Activated CD8-positive, alpha-beta memory T cell treated with anti-CD3 and anti-CD28 coated beads, Interleukin-2, amount 10 ng/mL, durations not matched to agents 7 days and 5 days (primary cell): ENCODE measurements around the gene MCTP2. TPM values are rescaled to one million over a fixed set of nuclear protein-coding genes. Genes with fewer than 3 reads are reported as not detected.
"Not testable (repeated sequence)": the region's sequence is repeated elsewhere in the genome, so short reads cannot be mapped to it uniquely, and the experiment has no call there.

Experiments used
- ATAC-seq: fragments of 150-1000 bp; cut with Tn5 transposase; one replicate; pipeline ENCODE4 v1.10.0; 2021; ENCODE audit warnings: moderate library complexity
- CTCF ChIA-PET: fragments of 350-600 bp; sonication (Branson Sonifier 250); formaldehyde crosslinking; loops from one replicate; lab custom pipeline; 2021; ENCODE audit warnings: antibody characterized with exemption; lab: Charles Lee
- DNase-seq: peaks from one replicate; pipeline ENCODE4 v3.0.0-alpha.2; 2020
- H3K27ac Mint-ChIP-seq: one replicate; pipeline ENCODE4 v1.8.0; 2021; ENCODE audit warnings: mild to moderate bottlenecking, mixed read lengths
- H3K27me3 Mint-ChIP-seq: one replicate; pipeline ENCODE4 v1.8.0; 2021; ENCODE audit warnings: mixed read lengths
- H3K36me3 Mint-ChIP-seq: one replicate; pipeline ENCODE4 v1.8.0; 2021; ENCODE audit warnings: mild to moderate bottlenecking, mixed read lengths
- H3K4me1 Mint-ChIP-seq: one replicate; pipeline ENCODE4 v1.8.0; 2021; ENCODE audit warnings: mixed read lengths
- H3K4me3 Mint-ChIP-seq: one replicate; pipeline ENCODE4 v1.8.0; 2021; ENCODE audit warnings: mild to moderate bottlenecking, moderate library complexity, mixed read lengths
- H3K9me3 Mint-ChIP-seq: one replicate; pipeline ENCODE4 v1.8.0; 2022; ENCODE audit warnings: low read depth, mixed read lengths
- total RNA-seq, 2 experiments: library from RNA; stranded (reverse); gene quantifications; one replicate each; pipeline ENCODE4 v1.2.3, GENCODE V29; 2021

Gene MCTP2
- total RNA-seq, 2 experiments from 2014 or later: 67.2 to 83.8 TPM

GRCh38 chr15:94487635-94488034 lies 256.3 kb downstream of the MCTP2 start:
- no peak overlapping the region for H3K27ac Mint-ChIP-seq
- peaks cover 34% of the 10 kb centered on the region for H3K27me3 Mint-ChIP-seq
- no peaks in the 10 kb centered on the region for H3K4me1 Mint-ChIP-seq
- DNase-seq: no peak
- no peak overlapping the region for H3K4me3 Mint-ChIP-seq
- no peaks in the 10 kb centered on the region for H3K9me3 Mint-ChIP-seq
- no peak for ATAC-seq
- CTCF ChIA-PET: no interaction called here
- peaks cover 9% of the 10 kb centered on the region for H3K36me3 Mint-ChIP-seq

GRCh38 chr15:94493176-94493575 lies 261.8 kb downstream of the MCTP2 start:
- H3K27ac Mint-ChIP-seq: no peak overlapping the region
- peaks cover 38% of the 10 kb centered on the region for H3K27me3 Mint-ChIP-seq
- H3K4me1 Mint-ChIP-seq: no peaks in the 10 kb centered on the region
- ATAC-seq: no peak
- no peaks in the 10 kb centered on the region for H3K36me3 Mint-ChIP-seq
- no peak for DNase-seq
- no peak overlapping the region for H3K4me3 Mint-ChIP-seq
- CTCF ChIA-PET: no interaction called here
- no peaks in the 10 kb centered on the region for H3K9me3 Mint-ChIP-seq

- H3K36me3 Mint-ChIP-seq, ATAC-seq, H3K4me3 Mint-ChIP-seq, H3K4me1 Mint-ChIP-seq, CTCF ChIA-PET, H3K27ac Mint-ChIP-seq, DNase-seq, H3K9me3 Mint-ChIP-seq: not testable (repeated sequence)
- H3K27me3 Mint-ChIP-seq: peaks cover 36% of the 10 kb centered on the region
Observed at GRCh38 chr15:94493586-94493985, 262.2 kb downstream of the MCTP2 start.

- ATAC-seq (no peak), DNase-seq (no peak)
- Mint-ChIP-seq H3K4me3 (no peak overlapping the region), H3K27ac (no peak overlapping the region), H3K9me3 (no peaks in the 10 kb centered on the region), H3K27me3 (peaks cover 28% of the 10 kb centered on the region), H3K4me1 (no peaks in the 10 kb centered on the region), H3K36me3 (no peaks in the 10 kb centered on the region)
- CTCF ChIA-PET: no interaction called here
Observed at GRCh38 chr15:94494732-94495131, 263.4 kb downstream of the MCTP2 start.

- DNase-seq (no peak), ATAC-seq (no peak)
- Mint-ChIP-seq H3K9me3 (peaks cover 5% of the 10 kb centered on the region), H3K27ac (no peak overlapping the region), H3K36me3 (no peaks in the 10 kb centered on the region), H3K27me3 (peaks cover 21% of the 10 kb centered on the region), H3K4me3 (no peak overlapping the region), H3K4me1 (no peaks in the 10 kb centered on the region)
- CTCF ChIA-PET: no interaction called here
Observed at GRCh38 chr15:94503293-94503692, 271.9 kb downstream of the MCTP2 start.

- H3K4me1 Mint-ChIP-seq: no peaks in the 10 kb centered on the region
- no peak overlapping the region for H3K27ac Mint-ChIP-seq
- no peaks in the 10 kb centered on the region for H3K36me3 Mint-ChIP-seq
- ATAC-seq: no peak
- H3K4me3 Mint-ChIP-seq: no peak overlapping the region
- no peak for DNase-seq
- H3K9me3 Mint-ChIP-seq: peaks cover 4% of the 10 kb centered on the region
- H3K27me3 Mint-ChIP-seq: peaks cover 23% of the 10 kb centered on the region
- CTCF ChIA-PET: no interaction called here
Observed at GRCh38 chr15:94509259-94509658, 277.9 kb downstream of the MCTP2 start.

GRCh38 chr15:94522125-94522524 lies 290.8 kb downstream of the MCTP2 start:
- H3K4me3 Mint-ChIP-seq: no peak overlapping the region
- H3K27ac Mint-ChIP-seq: no peak overlapping the region
- H3K4me1 Mint-ChIP-seq: no peaks in the 10 kb centered on the region
- H3K27me3 Mint-ChIP-seq: peaks cover 20% of the 10 kb centered on the region
- ATAC-seq (no peak), DNase-seq (no peak)
- CTCF ChIA-PET: no interaction called here
- H3K36me3 Mint-ChIP-seq: no peaks in the 10 kb centered on the region
- H3K9me3 Mint-ChIP-seq: no peaks in the 10 kb centered on the region

GRCh38 chr15:94523873-94524272 lies 292.5 kb downstream of the MCTP2 start:
- Mint-ChIP-seq H3K36me3 (no peaks in the 10 kb centered on the region), H3K4me3 (no peak overlapping the region), H3K4me1 (no peaks in the 10 kb centered on the region), H3K27me3 (peaks cover 18% of the 10 kb centered on the region), H3K9me3 (no peaks in the 10 kb centered on the region), H3K27ac (no peak overlapping the region)
- ATAC-seq: no peak
- CTCF ChIA-PET: interaction anchor here (0.6 kb wide), 1 partner anchor 17 kb away, joined by 3 read pairs; no protein-coding TSS in a partner anchor
- no peak for DNase-seq

- no peaks in the 10 kb centered on the region for H3K4me1 Mint-ChIP-seq
- CTCF ChIA-PET: interaction anchor here (0.6 kb wide), 1 partner anchor 18 kb away, joined by 3 read pairs; no protein-coding TSS in a partner anchor
- no peaks in the 10 kb centered on the region for H3K9me3 Mint-ChIP-seq
Observed at GRCh38 chr15:94524565-94524964, 293.2 kb downstream of the MCTP2 start.

GRCh38 chr15:94526071-94526689 lies 294.8 kb downstream of the MCTP2 start:
- DNase-seq: no peak
- Mint-ChIP-seq H3K27ac (no peak overlapping the region), H3K4me3 (no peak overlapping the region), H3K9me3 (no peaks in the 10 kb centered on the region), H3K36me3 (no peaks in the 10 kb centered on the region), H3K4me1 (no peaks in the 10 kb centered on the region), H3K27me3 (peaks cover 12% of the 10 kb centered on the region)
- CTCF ChIA-PET: no interaction called here
- ATAC-seq: no peak

More at GRCh38 chr15:94524565-94524964, 293.2 kb downstream of the MCTP2 start:
- no peak for DNase-seq
- Mint-ChIP-seq H3K36me3 (no peaks in the 10 kb centered on the region), H3K27ac (no peak overlapping the region), H3K27me3 (peaks cover 14% of the 10 kb centered on the region), H3K4me3 (no peak overlapping the region)
- ATAC-seq: no peak

GRCh38 chr15:94532226-94532625 lies 300.9 kb downstream of the MCTP2 start:
- ATAC-seq (no peak), DNase-seq (no peak)
- no peaks in the 10 kb centered on the region for H3K9me3 Mint-ChIP-seq
- CTCF ChIA-PET: no interaction called here
- H3K4me3 Mint-ChIP-seq: no peak overlapping the region
- H3K4me1 Mint-ChIP-seq: no peaks in the 10 kb centered on the region
- peaks cover 14% of the 10 kb centered on the region for H3K27me3 Mint-ChIP-seq
- H3K27ac Mint-ChIP-seq: no peak overlapping the region
- H3K36me3 Mint-ChIP-seq: no peaks in the 10 kb centered on the region
